ENCODE data around the gene HSD17B3.
A peak's percentile ranks its signal among the peaks of the same experiment; 100 is the strongest.

The HSD17B3 gene

GRCh38 chr9:96232164-96232538, 69.8 kb downstream of the HSD17B3 start:
- DNase-seq = no peak

- no peak for DNase-seq
These were observed 72.0 kb downstream of the HSD17B3 start for GRCh38 chr9:96230002-96230401.

- DNase-seq = no peak
These were observed 79.8 kb downstream of the HSD17B3 start for GRCh38 chr9:96222132-96222531.

GRCh38 chr9:96219900-96220257, 82.1 kb downstream of the HSD17B3 start:
- no peak for DNase-seq

GRCh38 chr9:96219026-96219899, 82.7 kb downstream of the HSD17B3 start:
- DNase-seq = peak; percentile 33

GRCh38 chr9:96217754-96218693, 84.0 kb downstream of the HSD17B3 start:
- DNase-seq = peak; percentile 41

GRCh38 chr9:96217294-96217707, 84.7 kb downstream of the HSD17B3 start:
- DNase-seq = no peak

GRCh38 chr9:96216583-96216982, 85.4 kb downstream of the HSD17B3 start:
- DNase-seq = no peak

GRCh38 chr9:96215841-96216240, 86.1 kb downstream of the HSD17B3 start:
- DNase-seq = no peak

GRCh38 chr9:96214635-96215034, 87.3 kb downstream of the HSD17B3 start:
- no peak for DNase-seq

GRCh38 chr9:96209407-96210271, 92.3 kb downstream of the HSD17B3 start:
- peak; percentile 47 for DNase-seq

- DNase-seq = no peak
These were observed 95.7 kb downstream of the HSD17B3 start for GRCh38 chr9:96206156-96206751.

- no peak for DNase-seq
These were observed 97.1 kb downstream of the HSD17B3 start for GRCh38 chr9:96204853-96205252.

- DNase-seq = no peak
These were observed 98.0 kb downstream of the HSD17B3 start for GRCh38 chr9:96203867-96204501.

- no peak for DNase-seq
These were observed 98.8 kb downstream of the HSD17B3 start for GRCh38 chr9:96202971-96203780.

- DNase-seq = no peak
These were observed 100.8 kb downstream of the HSD17B3 start for GRCh38 chr9:96201140-96201539.

- no peak for DNase-seq
These were observed 103.0 kb downstream of the HSD17B3 start for GRCh38 chr9:96199006-96199405.

GRCh38 chr9:96195541-96195940, 106.4 kb downstream of the HSD17B3 start:
- DNase-seq = no peak

- no peak for DNase-seq
These were observed 108.7 kb downstream of the HSD17B3 start for GRCh38 chr9:96193236-96193755.

- DNase-seq = no peak
These were observed 109.3 kb downstream of the HSD17B3 start for GRCh38 chr9:96192710-96193109.

GRCh38 chr9:96189995-96190394, 112.0 kb downstream of the HSD17B3 start:
- DNase-seq = no peak
